Heart left ventricle (tissue), 13 donors: ENCODE data around the gene ORMDL3.

ENCODE experiments used
- CTCF ChIP-seq, 12 donors: fragments of 200-600 bp; sonication (generic) in 4 of 12; IDR thresholded peaks; one replicate each; pipeline versions ENCODE4 v1.5.0 to v1.8.0; 2018 to 2022; ENCODE audit warnings: antibody characterized with exemption in 12 of 12, mild to moderate bottlenecking in 5 of 12
- POLR2A ChIP-seq, 2 donors: fragments of 450-650 bp; IDR thresholded peaks; one replicate each; pipeline ENCODE4 v1.6.1; 2017; ENCODE audit warnings: antibody characterized with exemption in 2 of 2, mild to moderate bottlenecking in 2 of 2, moderate library complexity in 2 of 2
- donor health status: ischemic (EF 13 %, LVEDD 7.1; RV severe dilation, severe dysfunction).
- donor health status: DM: no; HTN: yes; CAD: no.
- donor health status: DM: no; HTN: no; CAD: no.
- donor health status: ischemic (EF 25% LVEDD 6.9; RV normal size, moderate dysfunction).
- donor health status: ischemic (EF 25% LVEDD 5.7; RV mildly dilated, moderate dysfunction).
- donor health status: ischemic (EF 35%, LVEDD 5.7; RV mildly dilated, moderate dysfunction).
- donor health status: nonischemic (EF 11% LVEDD 7.7; RV severe dilation, severe dysfunction).
- donor health status: DM: yes; HTN: yes; CAD: no.
- donor health status: PGD.
- donor health status: ischemic (EF 29% LVEDD 5.4; RV normal size, mild dysfunction).
- donor health status: nonischemic (EF 23%, LVEDD 6.1; RV moderate dilation, normal function).

- TF ChIP-seq CTCF (IDR thresholded peaks at IDR 0.05) (no peak), POLR2A (IDR thresholded peaks at IDR 0.05) (peak; percentile 40 to 75)
These were observed 1.7 kb upstream of the ORMDL3 start for GRCh38 chr17:39928858-39929645.
